Sigmoid colon (tissue), 4 donors: ENCODE measurements around the gene SUN2.

Experiments used
- POLR2AphosphoS5 ChIP-seq, 4 donors: sonication (generic); formaldehyde crosslinking; IDR thresholded peaks; one replicate each; pipeline ENCODE4 v1.6.1; 2017; ENCODE audit warnings: antibody characterized with exemption in 4 of 4
- TF ChIP-seq, protein P1 (sequence below), 4 experiments: fragments of 450-650 bp in 3 of 4; fragments of 200-600 bp in 1 of 4; IDR thresholded peaks; one replicate each; pipeline ENCODE4 v1.5.1; 2016 to 2019; ENCODE audit warnings: antibody characterized with exemption in 4 of 4, mild to moderate bottlenecking in 3 of 4, moderate library complexity in 2 of 4

DNA sequence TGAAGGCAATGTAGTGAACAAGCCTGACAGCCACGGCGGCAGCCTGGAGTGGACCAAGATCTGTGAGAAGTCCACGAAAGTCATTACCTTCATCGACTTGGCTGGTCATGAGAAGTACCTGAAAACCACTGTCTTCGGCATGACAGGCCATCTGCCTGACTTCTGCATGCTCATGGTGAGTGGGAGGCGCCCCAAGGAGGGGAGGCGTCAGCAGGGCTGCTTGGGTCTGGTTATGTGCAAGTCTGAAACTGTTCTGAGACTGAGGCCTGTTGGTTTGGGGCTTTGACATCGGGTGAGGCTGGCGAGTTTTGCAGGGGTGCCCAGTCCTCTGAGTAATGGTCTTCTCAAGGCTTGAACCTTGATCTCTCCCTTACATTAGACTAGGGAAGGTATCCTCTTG lies 39.0 kb downstream of the SUN2 start:
- TF ChIP-seq, protein P1, sequence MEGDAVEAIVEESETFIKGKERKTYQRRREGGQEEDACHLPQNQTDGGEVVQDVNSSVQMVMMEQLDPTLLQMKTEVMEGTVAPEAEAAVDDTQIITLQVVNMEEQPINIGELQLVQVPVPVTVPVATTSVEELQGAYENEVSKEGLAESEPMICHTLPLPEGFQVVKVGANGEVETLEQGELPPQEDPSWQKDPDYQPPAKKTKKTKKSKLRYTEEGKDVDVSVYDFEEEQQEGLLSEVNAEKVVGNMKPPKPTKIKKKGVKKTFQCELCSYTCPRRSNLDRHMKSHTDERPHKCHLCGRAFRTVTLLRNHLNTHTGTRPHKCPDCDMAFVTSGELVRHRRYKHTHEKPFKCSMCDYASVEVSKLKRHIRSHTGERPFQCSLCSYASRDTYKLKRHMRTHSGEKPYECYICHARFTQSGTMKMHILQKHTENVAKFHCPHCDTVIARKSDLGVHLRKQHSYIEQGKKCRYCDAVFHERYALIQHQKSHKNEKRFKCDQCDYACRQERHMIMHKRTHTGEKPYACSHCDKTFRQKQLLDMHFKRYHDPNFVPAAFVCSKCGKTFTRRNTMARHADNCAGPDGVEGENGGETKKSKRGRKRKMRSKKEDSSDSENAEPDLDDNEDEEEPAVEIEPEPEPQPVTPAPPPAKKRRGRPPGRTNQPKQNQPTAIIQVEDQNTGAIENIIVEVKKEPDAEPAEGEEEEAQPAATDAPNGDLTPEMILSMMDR (IDR thresholded peaks at IDR 0.05), result no peak
- TF ChIP-seq POLR2AphosphoS5 (IDR thresholded peaks at IDR 0.05), result no peak
